CD14-positive monocyte (primary cell): ENCODE results near the gene KLHL4. TPM values are rescaled to one million over a fixed set of nuclear protein-coding genes. Genes with fewer than 3 reads are reported as not detected.
"Not testable (repeated sequence)": the region's sequence is repeated elsewhere in the genome, so short reads cannot be mapped to it uniquely, and the experiment has no call there.

Experiments used
- DNase-seq, 3 donors: peaks; one replicate each; pipeline ENCODE4 v3.0.0-alpha.2; 2011 to 2022
- H2AFZ ChIP-seq: 2 replicates; pipeline ENCODE4 v1.6.0; 2012; ENCODE audit warnings: mild to moderate bottlenecking, low read depth, low read length, inconsistent platforms; ENCODE audit not compliant: insufficient read depth, poor library complexity, severe bottlenecking
- H3K27ac ChIP-seq, 2 donors: 1 replicate in 1 of 2; 2 replicates in 1 of 2; pipeline ENCODE4 v1.5.1; 2012 to 2013; ENCODE audit warnings: low read length in 2 of 2, control low read depth in 1 of 2, inconsistent platforms in 1 of 2, low read depth in 1 of 2, mild to moderate bottlenecking in 1 of 2
- H3K27me3 ChIP-seq, 2 donors: one replicate each; pipeline versions ENCODE4 v1.6.0 to v1.6.1; 2011 to 2013; ENCODE audit warnings: low read length in 2 of 2; ENCODE audit not compliant: control insufficient read depth in 2 of 2, insufficient read depth in 2 of 2
- H3K36me3 ChIP-seq, 2 donors: replicated peaks in 1 of 2; 1 replicate in 1 of 2; 2 replicates in 1 of 2; pipeline versions ENCODE4 v1.5.1 to v1.6.1; 2012 to 2013; ENCODE audit warnings: low read length in 2 of 2, control low read depth in 1 of 2, inconsistent platforms in 1 of 2, mild to moderate bottlenecking in 1 of 2; ENCODE audit not compliant: insufficient read depth in 2 of 2, control insufficient read depth in 1 of 2
- H3K4me1 ChIP-seq, 2 donors: 1 replicate in 1 of 2; 2 replicates in 1 of 2; pipeline versions ENCODE4 v1.5.1 to v1.6.1; 2012 to 2013; ENCODE audit warnings: low read length in 2 of 2, control low read depth in 1 of 2, inconsistent platforms in 1 of 2, mild to moderate bottlenecking in 1 of 2, moderate library complexity in 1 of 2; ENCODE audit not compliant: insufficient read depth in 2 of 2, control insufficient read depth in 1 of 2
- H3K4me2 ChIP-seq: replicated peaks from 2 replicates; pipeline ENCODE3; 2012; ENCODE audit warnings: low read length, moderate library complexity, mild to moderate bottlenecking; ENCODE audit not compliant: poor library complexity, severe bottlenecking; ENCODE audit errors: extremely low read depth
- H3K4me3 ChIP-seq, 3 experiments: fragments of 200-600 bp in 1 of 3; sonication (generic) in 1 of 3; replicated peaks in 1 of 3; 1 replicate in 2 of 3; 2 replicates in 1 of 3; pipeline ENCODE4 v1.5.1; 2011 to 2013; ENCODE audit warnings: low read length in 3 of 3, mild to moderate bottlenecking in 3 of 3, control low read depth in 2 of 3, low read depth in 2 of 3, inconsistent platforms in 1 of 3, moderate library complexity in 1 of 3
- H3K79me2 ChIP-seq: 2 replicates; pipeline ENCODE4 v1.6.0; 2012; ENCODE audit warnings: mild to moderate bottlenecking, control low read depth, inconsistent platforms, low read length, moderate library complexity; ENCODE audit not compliant: insufficient read depth
- H3K9ac ChIP-seq: 2 replicates; pipeline ENCODE4 v1.6.0; 2017; ENCODE audit warnings: low read length, mild to moderate bottlenecking; ENCODE audit not compliant: insufficient read depth, poor library complexity, severe bottlenecking
- H3K9me3 ChIP-seq, 2 donors: replicated peaks in 1 of 2; 1 replicate in 1 of 2; 2 replicates in 1 of 2; pipeline versions ENCODE4 v1.5.1 to v1.6.1; 2012 to 2013; ENCODE audit warnings: low read length in 2 of 2, control low read depth in 1 of 2; ENCODE audit not compliant: control insufficient read depth in 1 of 2, insufficient read depth in 1 of 2
- H4K20me1 ChIP-seq: 2 replicates; pipeline ENCODE4 v1.6.0; 2012; ENCODE audit warnings: mild to moderate bottlenecking, low read length, control low read depth, moderate library complexity; ENCODE audit not compliant: insufficient read depth
- H3K27ac Mint-ChIP-seq, 7 donors: one replicate each; pipeline ENCODE4 v1.8.0; 2020; ENCODE audit warnings: mild to moderate bottlenecking in 7 of 7, mixed read lengths in 7 of 7, moderate library complexity in 6 of 7, inconsistent platforms in 2 of 7
- H3K27me3 Mint-ChIP-seq, 3 donors: one replicate each; pipeline ENCODE4 v1.8.0; 2021 to 2022; ENCODE audit warnings: low read depth in 3 of 3, mild to moderate bottlenecking in 3 of 3, mixed read lengths in 3 of 3, moderate library complexity in 3 of 3, inconsistent platforms in 1 of 3
- H3K36me3 Mint-ChIP-seq, 2 donors: one replicate each; pipeline ENCODE4 v1.8.0; 2020; ENCODE audit warnings: mixed read lengths in 2 of 2, inconsistent platforms in 1 of 2, mild to moderate bottlenecking in 1 of 2
- H3K4me1 Mint-ChIP-seq: one replicate; pipeline ENCODE4 v1.8.0; 2020; ENCODE audit warnings: mild to moderate bottlenecking, mixed read lengths
- H3K4me3 Mint-ChIP-seq, 2 donors: one replicate each; pipeline ENCODE4 v1.8.0; 2020; ENCODE audit warnings: mild to moderate bottlenecking in 2 of 2, mixed read lengths in 2 of 2, moderate library complexity in 1 of 2
- H3K9me3 Mint-ChIP-seq, 7 donors: one replicate each; pipeline ENCODE4 v1.8.0; 2020 to 2022; ENCODE audit warnings: mixed read lengths in 7 of 7, mild to moderate bottlenecking in 6 of 7, moderate library complexity in 6 of 7, inconsistent platforms in 2 of 7
- WGBS: methylation state at CpG from one replicate; pipeline ENCODE4 v1.1.5; 2013; ENCODE audit warnings: missing lambda C conversion rate; ENCODE audit not compliant: insufficient coverage; 5-methylcytosine and 5-hydroxymethylcytosine counted together
- intact Hi-C, 2 donors: fragments of 100-400 bp; cut with micrococcal nuclease; formaldehyde crosslinking; loops; one replicate each; pipeline versions ENCODE4 v1.15.0 to v1.15.1; 2023
- polyA plus RNA-seq, 3 donors: library from polyadenylated mRNA; depleted of rRNA in 1 of 3; unstranded in 2 of 3; stranded (reverse) in 1 of 3; fragments of 300-500 nt in 2 of 3; fragments of >200 nt in 1 of 3; fragmentation: Illumina TruSeq in 2 of 3; gene quantifications; 1 replicate in 2 of 3; 2 replicates in 1 of 3; pipeline ENCODE4 v1.2.3, GENCODE V29; 2012 to 2021
- TF ChIP-seq, protein P1 (sequence below): fragments of 200-600 bp; IDR thresholded peaks from one replicate; pipeline ENCODE4 v1.8.0; 2022; ENCODE audit warnings: antibody characterized with exemption, mild to moderate bottlenecking

The KLHL4 gene
- polyA plus RNA-seq, 3 donors, result not detected

DNA sequence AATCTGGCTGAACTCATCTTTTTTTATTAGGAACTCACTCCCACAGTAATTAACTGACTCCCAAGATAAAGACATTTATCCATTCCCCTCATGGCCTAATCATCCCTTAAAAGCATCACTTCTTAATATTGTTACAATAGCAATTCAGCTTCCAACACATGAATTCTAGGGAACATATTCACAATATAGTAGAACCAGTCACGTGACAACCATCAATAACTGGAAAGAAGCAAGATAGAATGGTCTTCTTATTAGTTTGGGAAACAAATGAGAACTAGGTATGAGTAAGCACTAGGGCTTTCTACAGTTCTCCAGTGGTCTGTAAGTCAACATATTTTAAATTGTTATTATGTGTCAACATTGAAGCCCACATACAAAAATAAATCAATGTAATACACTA lies 170.1 kb downstream of the KLHL4 start:
- intact Hi-C loops, result no loop called here
- Histone ChIP-seq H4K20me1 (no peaks in the 10 kb centered on the region), H3K4me1 (no peaks in the 10 kb centered on the region), H2AFZ (no peak overlapping the region), H3K79me2 (no peaks in the 10 kb centered on the region), H3K36me3 (no peaks in the 10 kb centered on the region), H3K4me2 (no peak overlapping the region), H3K9ac (no peak overlapping the region), H3K27me3 (no peaks in the 10 kb centered on the region), H3K27ac (no peak overlapping the region), H3K4me3 (no peak overlapping the region), H3K9me3 (no peaks in the 10 kb centered on the region)
- Mint-ChIP-seq H3K36me3 (no peaks in the 10 kb centered on the region), H3K4me1 (no peaks in the 10 kb centered on the region), H3K27me3 (peaks cover 0 to 1% (median 0%) of the 10 kb centered on the region in 3 donors), H3K4me3 (no peak overlapping the region), H3K27ac (no peak overlapping the region), H3K9me3 (peaks cover 0 to 4% (median 1%) of the 10 kb centered on the region in 7 donors)
- TF ChIP-seq, protein P1, sequence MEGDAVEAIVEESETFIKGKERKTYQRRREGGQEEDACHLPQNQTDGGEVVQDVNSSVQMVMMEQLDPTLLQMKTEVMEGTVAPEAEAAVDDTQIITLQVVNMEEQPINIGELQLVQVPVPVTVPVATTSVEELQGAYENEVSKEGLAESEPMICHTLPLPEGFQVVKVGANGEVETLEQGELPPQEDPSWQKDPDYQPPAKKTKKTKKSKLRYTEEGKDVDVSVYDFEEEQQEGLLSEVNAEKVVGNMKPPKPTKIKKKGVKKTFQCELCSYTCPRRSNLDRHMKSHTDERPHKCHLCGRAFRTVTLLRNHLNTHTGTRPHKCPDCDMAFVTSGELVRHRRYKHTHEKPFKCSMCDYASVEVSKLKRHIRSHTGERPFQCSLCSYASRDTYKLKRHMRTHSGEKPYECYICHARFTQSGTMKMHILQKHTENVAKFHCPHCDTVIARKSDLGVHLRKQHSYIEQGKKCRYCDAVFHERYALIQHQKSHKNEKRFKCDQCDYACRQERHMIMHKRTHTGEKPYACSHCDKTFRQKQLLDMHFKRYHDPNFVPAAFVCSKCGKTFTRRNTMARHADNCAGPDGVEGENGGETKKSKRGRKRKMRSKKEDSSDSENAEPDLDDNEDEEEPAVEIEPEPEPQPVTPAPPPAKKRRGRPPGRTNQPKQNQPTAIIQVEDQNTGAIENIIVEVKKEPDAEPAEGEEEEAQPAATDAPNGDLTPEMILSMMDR, result no peak
- no peak for DNase-seq
- no CpG with 5 or more reads among the region's 1 CpG for WGBS

DNA sequence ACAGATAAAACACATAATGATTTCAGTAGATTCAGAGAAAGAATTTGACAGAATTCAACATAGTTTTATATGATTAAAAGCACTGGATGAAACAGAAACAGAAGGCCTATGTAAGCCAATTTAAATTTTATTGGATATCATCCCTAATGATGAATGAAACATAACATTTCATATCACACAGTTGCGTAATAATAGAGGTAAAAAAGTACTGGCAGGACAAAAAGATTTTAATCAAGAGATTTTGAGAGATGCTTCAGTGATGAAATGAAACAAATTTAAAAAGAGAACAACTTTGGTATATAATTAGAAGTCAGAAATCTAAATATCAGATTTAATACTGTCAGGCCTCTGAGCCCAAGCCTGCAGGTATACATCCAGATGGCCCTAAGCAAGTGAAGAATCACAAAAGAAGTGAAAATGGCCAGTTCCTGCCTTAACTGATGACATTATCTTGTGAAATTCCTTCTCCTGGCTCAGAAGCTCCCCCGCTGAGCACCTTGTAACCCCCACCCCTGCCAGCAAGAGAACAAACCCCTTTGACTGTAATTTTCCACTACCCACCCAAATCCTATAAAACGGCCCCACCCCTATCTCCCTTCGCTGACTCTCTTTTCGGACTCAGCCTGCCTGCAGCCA lies 170.6 kb downstream of the KLHL4 start:
- H3K4me1 Mint-ChIP-seq, DNase-seq, H3K36me3 Mint-ChIP-seq, H3K9me3 Mint-ChIP-seq, H3K27me3 ChIP-seq, H2AFZ ChIP-seq, H3K4me2 ChIP-seq, H3K4me3 ChIP-seq, H3K9me3 ChIP-seq, H3K79me2 ChIP-seq, H3K4me1 ChIP-seq, H3K27ac Mint-ChIP-seq, H4K20me1 ChIP-seq, intact Hi-C loops, H3K4me3 Mint-ChIP-seq, H3K9ac ChIP-seq, H3K27me3 Mint-ChIP-seq, H3K27ac ChIP-seq, H3K36me3 ChIP-seq: not testable (repeated sequence)
- no CpG with 5 or more reads among the region's 5 CpGs for WGBS

DNA sequence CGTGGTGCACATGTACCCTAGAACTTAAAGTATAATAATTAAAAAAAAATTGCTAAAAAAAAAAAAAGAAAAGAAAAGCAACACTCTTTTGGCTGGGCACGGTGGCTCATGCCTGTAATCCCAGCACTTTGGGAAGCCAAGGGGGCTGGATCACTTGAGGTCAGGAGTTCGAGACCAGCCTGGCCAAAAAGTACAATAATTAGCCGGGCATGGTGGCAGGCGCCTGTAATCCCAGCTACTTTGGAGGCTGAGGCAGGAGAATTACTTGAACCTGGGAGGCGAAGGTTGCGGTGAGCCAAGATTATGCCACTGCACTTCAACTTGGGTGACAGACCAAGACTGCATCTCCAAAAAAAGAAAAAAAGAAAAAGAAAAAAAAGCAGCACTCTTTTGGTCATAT lies 171.6 kb downstream of the KLHL4 start:
- H3K79me2 ChIP-seq, H3K36me3 ChIP-seq, H3K4me2 ChIP-seq, H3K27ac Mint-ChIP-seq, H3K9ac ChIP-seq, H3K27ac ChIP-seq, DNase-seq, H3K9me3 Mint-ChIP-seq, H3K4me3 Mint-ChIP-seq, H2AFZ ChIP-seq, H3K4me3 ChIP-seq, H3K9me3 ChIP-seq, H3K4me1 Mint-ChIP-seq, H4K20me1 ChIP-seq, H3K27me3 ChIP-seq, H3K4me1 ChIP-seq, intact Hi-C loops, H3K27me3 Mint-ChIP-seq, H3K36me3 Mint-ChIP-seq: not testable (repeated sequence)
- no CpG with 5 or more reads among the region's 7 CpGs for WGBS
